GM12878 (cell line): ENCODE data around the gene PTGFRN. TPM values are rescaled to one million over a fixed set of nuclear protein-coding genes. Genes with fewer than 3 reads are reported as not detected.

Experiments used
- BCL11A ChIP-seq: IDR thresholded peaks from 2 replicates; pipeline ENCODE4 v1.6.1; 2011; ENCODE audit warnings: low read depth, low read length
- CHD1 ChIP-seq: IDR thresholded peaks from 2 replicates; pipeline ENCODE4 v1.6.1; 2012; ENCODE audit warnings: low read depth, low read length, improper control_type of control experiment
- EGR1 ChIP-seq, 2 experiments: IDR thresholded peaks; 1 replicate in 1 of 2; 2 replicates in 1 of 2; pipeline ENCODE4 v1.6.1; 2011 to 2012; ENCODE audit warnings: low read depth in 2 of 2, low read length in 2 of 2, borderline replicate concordance in 1 of 2, mild to moderate bottlenecking in 1 of 2, moderate library complexity in 1 of 2
- FOS ChIP-seq: IDR thresholded peaks from 3 replicates; pipeline ENCODE4 v1.6.1; 2011; ENCODE audit warnings: borderline replicate concordance; ENCODE audit not compliant: insufficient read length; ENCODE audit errors: extremely low read depth
- HDAC6 ChIP-seq: fragments of 200-600 bp; sonication (generic); IDR thresholded peaks from one replicate; pipeline ENCODE4 v1.8.0; 2017; ENCODE audit warnings: antibody characterized with exemption; ENCODE audit not compliant: unreplicated experiment
- NFYB ChIP-seq: IDR thresholded peaks from 2 replicates; pipeline ENCODE4 v1.6.1; 2011; ENCODE audit warnings: low read depth, mild to moderate bottlenecking, low read length, improper control_type of control experiment, moderate library complexity; ENCODE audit not compliant: insufficient read depth
- TCF7 ChIP-seq: IDR thresholded peaks from 2 replicates; pipeline ENCODE4 v1.6.1; 2014; ENCODE audit warnings: antibody characterized with exemption, borderline replicate concordance
- ZNF217 ChIP-seq: fragments of 450-650 bp; IDR thresholded peaks from 2 replicates; pipeline ENCODE4 v1.6.1; 2017; ENCODE audit warnings: antibody characterized with exemption, mild to moderate bottlenecking
- polyA plus RNA-seq, 11 experiments: library from polyadenylated mRNA; depleted of rRNA in 4 of 11; unstranded in 6 of 11; stranded (reverse) in 5 of 11; fragments of >200 nt; fragmentation: Nextera tagmentation in 4 of 11; fragmentation: Illumina TruSeq in 1 of 11; extraction: Ambion mirVana in 4 of 11; extraction: Trizol in 1 of 11; gene quantifications; 1 replicate in 1 of 11; 2 replicates in 10 of 11; pipeline versions ENCODE4 v1.2.1 to v1.2.3, GENCODE V29; 2011 to 2016; ENCODE audit warnings: inconsistent platforms in 2 of 11, missing spikeins in 2 of 11, low read depth in 1 of 11
- total RNA-seq, 4 experiments: library from RNA; depleted of rRNA in 3 of 4; stranded (reverse); fragments of >200 nt in 3 of 4; fragmentation: Illumina TruSeq in 1 of 4; extraction: Trizol in 1 of 4; gene quantifications; 2 replicates each; pipeline versions ENCODE4 v1.2.1 to v1.2.3, GENCODE V29; 2013 to 2021
- TF ChIP-seq, protein P1 (sequence below): fragments of 450-650 bp; IDR thresholded peaks from 2 replicates; pipeline ENCODE4 v1.6.1; 2018; ENCODE audit warnings: borderline replicate concordance, mild to moderate bottlenecking; ENCODE audit not compliant: partially characterized antibody
- TF ChIP-seq, protein P2 (sequence below): fragments of 450-650 bp; IDR thresholded peaks from 2 replicates; pipeline ENCODE4 v1.6.1; 2017; ENCODE audit warnings: low read depth, mild to moderate bottlenecking, moderate library complexity
- TF ChIP-seq, protein P3 (sequence below): fragments of 150-350 bp; IDR thresholded peaks from 2 replicates; pipeline ENCODE4 v1.6.1; 2014; ENCODE audit warnings: mild to moderate bottlenecking, low read depth, low read length

PTGFRN gene
- total and polyA plus RNA-seq, 10 of the 15 experiments (the other 5 are each of a cell fraction or from before 2014, with no cell fraction given), result 2.7 to 8.3 (median 5.1) TPM

DNA sequence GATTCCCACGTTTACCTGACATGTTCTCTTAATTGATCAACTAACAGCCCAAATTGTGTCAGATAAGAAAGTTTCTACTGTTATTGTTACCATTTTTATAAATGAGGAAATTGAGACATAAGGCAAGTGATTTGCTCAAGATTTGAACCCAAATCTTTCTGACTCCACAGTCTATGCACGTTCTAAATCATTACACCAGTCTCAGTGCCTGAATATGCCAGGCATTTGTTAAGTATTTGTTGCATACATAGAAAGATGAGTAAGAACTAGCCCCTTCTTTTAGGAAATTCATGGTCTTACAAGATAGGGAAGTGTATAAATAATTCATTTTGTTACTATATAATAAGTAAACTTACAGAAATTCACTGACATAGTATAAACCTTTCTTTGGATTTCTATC lies 84.7 kb downstream of the PTGFRN start (continued):
- TF ChIP-seq, protein P1, sequence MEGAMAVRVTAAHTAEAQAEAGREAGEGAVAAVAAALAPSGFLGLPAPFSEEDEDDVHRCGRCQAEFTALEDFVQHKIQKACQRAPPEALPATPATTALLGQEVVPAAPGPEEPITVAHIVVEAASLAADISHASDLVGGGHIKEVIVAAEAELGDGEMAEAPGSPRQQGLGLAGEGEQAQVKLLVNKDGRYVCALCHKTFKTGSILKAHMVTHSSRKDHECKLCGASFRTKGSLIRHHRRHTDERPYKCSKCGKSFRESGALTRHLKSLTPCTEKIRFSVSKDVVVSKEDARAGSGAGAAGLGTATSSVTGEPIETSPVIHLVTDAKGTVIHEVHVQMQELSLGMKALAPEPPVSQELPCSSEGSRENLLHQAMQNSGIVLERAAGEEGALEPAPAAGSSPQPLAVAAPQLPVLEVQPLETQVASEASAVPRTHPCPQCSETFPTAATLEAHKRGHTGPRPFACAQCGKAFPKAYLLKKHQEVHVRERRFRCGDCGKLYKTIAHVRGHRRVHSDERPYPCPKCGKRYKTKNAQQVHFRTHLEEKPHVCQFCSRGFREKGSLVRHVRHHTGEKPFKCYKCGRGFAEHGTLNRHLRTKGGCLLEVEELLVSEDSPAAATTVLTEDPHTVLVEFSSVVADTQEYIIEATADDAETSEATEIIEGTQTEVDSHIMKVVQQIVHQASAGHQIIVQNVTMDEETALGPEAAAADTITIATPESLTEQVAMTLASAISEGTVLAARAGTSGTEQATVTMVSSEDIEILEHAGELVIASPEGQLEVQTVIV, result no peak
- TF ChIP-seq, protein P2, sequence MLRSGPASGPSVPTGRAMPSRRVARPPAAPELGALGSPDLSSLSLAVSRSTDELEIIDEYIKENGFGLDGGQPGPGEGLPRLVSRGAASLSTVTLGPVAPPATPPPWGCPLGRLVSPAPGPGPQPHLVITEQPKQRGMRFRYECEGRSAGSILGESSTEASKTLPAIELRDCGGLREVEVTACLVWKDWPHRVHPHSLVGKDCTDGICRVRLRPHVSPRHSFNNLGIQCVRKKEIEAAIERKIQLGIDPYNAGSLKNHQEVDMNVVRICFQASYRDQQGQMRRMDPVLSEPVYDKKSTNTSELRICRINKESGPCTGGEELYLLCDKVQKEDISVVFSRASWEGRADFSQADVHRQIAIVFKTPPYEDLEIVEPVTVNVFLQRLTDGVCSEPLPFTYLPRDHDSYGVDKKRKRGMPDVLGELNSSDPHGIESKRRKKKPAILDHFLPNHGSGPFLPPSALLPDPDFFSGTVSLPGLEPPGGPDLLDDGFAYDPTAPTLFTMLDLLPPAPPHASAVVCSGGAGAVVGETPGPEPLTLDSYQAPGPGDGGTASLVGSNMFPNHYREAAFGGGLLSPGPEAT, result no peak
- TF ChIP-seq BCL11A (no peak), HDAC6 (no peak), ZNF217 (no peak), TCF7 (no peak), CHD1 (no peak), NFYB (no peak), EGR1 (IDR thresholded peaks at IDR 0.05; ENCODE audit: borderline replicate concordance in 1 of 2, low read depth in 2 of 2, low read length in 2 of 2) (no peak), FOS (no peak)
- TF ChIP-seq, protein P3, sequence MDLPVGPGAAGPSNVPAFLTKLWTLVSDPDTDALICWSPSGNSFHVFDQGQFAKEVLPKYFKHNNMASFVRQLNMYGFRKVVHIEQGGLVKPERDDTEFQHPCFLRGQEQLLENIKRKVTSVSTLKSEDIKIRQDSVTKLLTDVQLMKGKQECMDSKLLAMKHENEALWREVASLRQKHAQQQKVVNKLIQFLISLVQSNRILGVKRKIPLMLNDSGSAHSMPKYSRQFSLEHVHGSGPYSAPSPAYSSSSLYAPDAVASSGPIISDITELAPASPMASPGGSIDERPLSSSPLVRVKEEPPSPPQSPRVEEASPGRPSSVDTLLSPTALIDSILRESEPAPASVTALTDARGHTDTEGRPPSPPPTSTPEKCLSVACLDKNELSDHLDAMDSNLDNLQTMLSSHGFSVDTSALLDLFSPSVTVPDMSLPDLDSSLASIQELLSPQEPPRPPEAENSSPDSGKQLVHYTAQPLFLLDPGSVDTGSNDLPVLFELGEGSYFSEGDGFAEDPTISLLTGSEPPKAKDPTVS, result no peak
